ENCODE data around the gene ZBTB49. TPM values are rescaled to one million over a fixed set of nuclear protein-coding genes. Genes with fewer than 3 reads are reported as not detected.
"Not testable (repeated sequence)": the region's sequence is repeated elsewhere in the genome, so short reads cannot be mapped to it uniquely, and the experiment has no call there.

Gene ZBTB49
- total and polyA plus RNA-seq, 11 donors, result 1.1 to 6.7 (median 3.3) TPM

DNA sequence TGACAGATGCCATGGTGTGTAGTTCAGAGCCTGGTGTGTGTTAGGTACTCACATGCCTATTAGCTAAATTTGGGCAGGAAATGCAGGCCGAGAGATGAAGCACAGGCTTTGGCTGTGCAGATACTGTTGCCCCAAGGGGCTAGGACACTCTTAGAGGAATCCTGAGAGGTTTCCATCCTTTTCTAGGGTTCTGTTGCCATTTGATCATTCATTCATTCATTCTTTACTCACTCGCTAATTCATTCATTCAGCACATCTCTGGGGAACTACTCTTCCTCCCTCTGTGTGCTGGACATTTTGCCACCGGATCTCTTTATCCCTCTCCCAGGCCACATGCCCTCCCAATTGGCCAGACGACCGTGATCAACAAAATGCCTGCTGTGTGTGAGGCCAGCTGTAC is 53.0 kb downstream of the ZBTB49 start:
- WGBS, 4 donors, result 68 to 83% (median 70%) methylated on average over 5 of the region's 5 CpGs
- H3K9me3 ChIP-seq, result no peaks in the 10 kb centered on the region
- intact Hi-C loops (cut with DNase I), result no loop called here
- peaks cover 0 to 9% (median 0%) of the 10 kb centered on the region in 12 donors for H3K4me1 ChIP-seq
- ATAC-seq (no peak), DNase-seq (no peak)
- H3K4me3 ChIP-seq, result no peak overlapping the region
- TF ChIP-seq, protein P1, sequence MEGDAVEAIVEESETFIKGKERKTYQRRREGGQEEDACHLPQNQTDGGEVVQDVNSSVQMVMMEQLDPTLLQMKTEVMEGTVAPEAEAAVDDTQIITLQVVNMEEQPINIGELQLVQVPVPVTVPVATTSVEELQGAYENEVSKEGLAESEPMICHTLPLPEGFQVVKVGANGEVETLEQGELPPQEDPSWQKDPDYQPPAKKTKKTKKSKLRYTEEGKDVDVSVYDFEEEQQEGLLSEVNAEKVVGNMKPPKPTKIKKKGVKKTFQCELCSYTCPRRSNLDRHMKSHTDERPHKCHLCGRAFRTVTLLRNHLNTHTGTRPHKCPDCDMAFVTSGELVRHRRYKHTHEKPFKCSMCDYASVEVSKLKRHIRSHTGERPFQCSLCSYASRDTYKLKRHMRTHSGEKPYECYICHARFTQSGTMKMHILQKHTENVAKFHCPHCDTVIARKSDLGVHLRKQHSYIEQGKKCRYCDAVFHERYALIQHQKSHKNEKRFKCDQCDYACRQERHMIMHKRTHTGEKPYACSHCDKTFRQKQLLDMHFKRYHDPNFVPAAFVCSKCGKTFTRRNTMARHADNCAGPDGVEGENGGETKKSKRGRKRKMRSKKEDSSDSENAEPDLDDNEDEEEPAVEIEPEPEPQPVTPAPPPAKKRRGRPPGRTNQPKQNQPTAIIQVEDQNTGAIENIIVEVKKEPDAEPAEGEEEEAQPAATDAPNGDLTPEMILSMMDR (IDR thresholded peaks at IDR 0.05), result no peak
- no peak for TF ChIP-seq POLR2A (IDR thresholded peaks at IDR 0.05)
- H3K27ac ChIP-seq, result no peak overlapping the region
- H3K36me3 ChIP-seq, result no peaks in the 10 kb centered on the region
- no peaks in the 10 kb centered on the region for H3K27me3 ChIP-seq

DNA sequence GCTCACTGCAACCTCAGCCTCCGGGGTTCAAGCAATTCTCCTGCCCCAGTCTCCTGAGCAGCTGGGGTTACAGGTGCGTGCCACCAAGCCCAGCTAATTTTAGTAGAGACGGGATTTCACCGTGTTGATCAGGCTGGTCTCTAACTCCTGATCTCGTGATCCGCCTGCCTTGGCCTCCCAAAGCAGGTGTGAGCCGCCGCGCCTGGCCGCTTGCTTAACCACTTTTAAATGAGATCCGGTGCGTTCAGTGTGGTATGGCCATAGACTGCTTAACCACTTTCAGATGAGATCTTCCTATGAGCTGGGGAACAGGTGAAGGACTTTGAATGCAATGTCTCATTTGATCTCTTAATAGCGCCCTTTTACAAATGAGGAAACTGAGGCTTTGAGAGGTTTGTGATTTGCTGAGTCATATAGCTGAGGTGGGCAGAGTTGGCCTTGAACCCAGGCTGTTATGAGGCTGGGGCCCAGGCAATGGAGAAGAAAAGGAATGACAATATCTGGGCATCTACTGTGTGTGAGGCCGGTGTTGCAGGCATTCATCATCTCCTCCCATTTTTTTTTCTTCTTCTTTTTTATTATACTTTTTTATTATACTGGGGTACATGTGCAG is 55.0 kb downstream of the ZBTB49 start:
- 88 to 94% (median 92%) methylated on average over 14 of the region's 14 CpGs for WGBS, 4 donors

DNA sequence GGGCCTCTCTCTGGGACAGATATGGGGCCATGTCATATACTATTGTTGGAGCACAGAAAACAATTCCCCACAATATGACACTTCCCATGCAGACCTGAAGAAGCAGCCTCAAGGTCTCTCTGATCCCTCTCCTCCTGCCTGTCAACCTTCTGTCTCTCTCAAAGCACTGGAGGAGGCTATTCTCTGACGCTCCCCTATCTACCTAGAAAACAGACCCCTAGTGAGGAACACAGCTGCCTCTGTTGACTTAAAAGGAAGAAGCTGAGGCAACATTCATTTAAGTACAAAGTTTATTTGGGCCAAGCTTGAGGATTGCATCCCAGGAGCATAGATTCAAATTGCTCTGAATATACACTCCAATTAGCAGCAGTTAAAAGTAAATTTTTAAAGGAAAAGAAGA is 57.5 kb downstream of the ZBTB49 start:
- Histone ChIP-seq H3K27ac (no peak overlapping the region), H3K36me3 (no peaks in the 10 kb centered on the region), H3K4me3 (no peak overlapping the region), H3K27me3 (no peaks in the 10 kb centered on the region), H3K4me1 (no peaks in the 10 kb centered on the region), H3K9me3 (no peaks in the 10 kb centered on the region)
- DNase-seq (no peak), ATAC-seq (no peak)
- TF ChIP-seq, protein P1 (IDR thresholded peaks at IDR 0.05), result no peak
- no peak for TF ChIP-seq POLR2A (IDR thresholded peaks at IDR 0.05)
- WGBS, 4 donors, result 15 to 39% (median 20%) methylated on average over 1 of the region's 1 CpG
- intact Hi-C loops (cut with DNase I), result no loop called here

More for the DNA sequence above, 55.0 kb downstream of the ZBTB49 start:
- peaks cover 0 to under 1% (median 0%) of the 10 kb centered on the region in 12 donors for H3K4me1 ChIP-seq
- ATAC-seq (no peak), DNase-seq (no peak)
- no peak overlapping the region for H3K4me3 ChIP-seq
- H3K27ac ChIP-seq, result no peak overlapping the region
- intact Hi-C loops (cut with DNase I), result no loop called here
- no peak for TF ChIP-seq POLR2A (IDR thresholded peaks at IDR 0.05)
- TF ChIP-seq, protein P1 (IDR thresholded peaks at IDR 0.05), result no peak
- H3K9me3 ChIP-seq, result no peaks in the 10 kb centered on the region
- H3K27me3 ChIP-seq, result no peaks in the 10 kb centered on the region
- no peaks in the 10 kb centered on the region for H3K36me3 ChIP-seq

DNA sequence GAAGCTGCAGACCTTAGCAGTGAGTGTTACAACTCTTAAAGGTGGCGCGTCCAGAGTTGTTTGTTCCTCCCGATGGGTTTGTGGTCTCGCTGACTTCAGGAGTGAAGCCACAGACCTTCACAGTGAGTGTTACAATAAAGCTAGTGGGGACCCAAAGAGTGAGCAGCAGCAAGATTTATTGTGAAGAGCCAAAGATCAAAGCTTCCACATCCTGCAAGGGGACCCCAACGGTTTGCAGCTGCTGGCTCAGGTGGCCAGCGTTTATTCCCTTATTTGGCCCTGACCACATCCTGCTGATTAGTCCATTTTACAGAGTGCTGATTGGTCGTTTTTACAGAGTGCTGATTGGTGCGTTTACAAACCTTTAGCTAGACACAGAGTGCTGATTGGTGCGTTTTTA is 58.5 kb downstream of the ZBTB49 start:
- H3K36me3 ChIP-seq; H3K27me3 ChIP-seq; H3K27ac ChIP-seq; H3K4me1 ChIP-seq; intact Hi-C loops (cut with DNase I); H3K4me3 ChIP-seq; DNase-seq; ATAC-seq; H3K9me3 ChIP-seq: not testable (repeated sequence)
- WGBS, 4 donors, result 71 to 81% (median 79%) methylated on average over 7 to 9 of the region's 9 CpGs

DNA sequence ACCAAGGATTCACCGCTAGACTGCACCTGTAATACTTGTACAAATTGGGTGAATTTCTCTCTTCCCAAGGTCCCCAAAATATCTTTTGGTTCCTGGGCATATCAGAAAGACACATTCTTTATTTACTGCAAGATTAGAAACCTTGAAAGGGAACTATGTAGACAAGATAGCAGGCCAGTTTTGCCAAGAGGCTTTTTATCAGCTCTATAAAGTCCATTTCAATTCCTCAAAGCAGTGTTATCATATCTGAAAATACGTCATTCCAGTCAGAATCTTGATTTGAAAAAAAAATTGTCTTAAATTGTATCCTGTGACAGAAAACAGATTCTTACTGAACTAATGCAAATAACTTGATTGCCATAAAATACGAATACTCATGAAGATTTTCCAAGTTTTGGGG is 59.8 kb downstream of the ZBTB49 start:
- 53 to 66% (median 61%) methylated on average over 3 of the region's 3 CpGs for WGBS, 4 donors
- DNase-seq (no peak), ATAC-seq (no peak)
- H3K27ac ChIP-seq, result no peak overlapping the region
- H3K27me3 ChIP-seq, result no peaks in the 10 kb centered on the region
- intact Hi-C loops (cut with DNase I), result no loop called here
- H3K4me1 ChIP-seq, result no peaks in the 10 kb centered on the region
- TF ChIP-seq, protein P1 (IDR thresholded peaks at IDR 0.05), result no peak
- no peak for TF ChIP-seq POLR2A (IDR thresholded peaks at IDR 0.05)
- H3K36me3 ChIP-seq, result no peaks in the 10 kb centered on the region
- no peaks in the 10 kb centered on the region for H3K9me3 ChIP-seq
- H3K4me3 ChIP-seq, result no peak overlapping the region
